ENCODE results near the gene SPAAR. TPM values are rescaled to one million over a fixed set of nuclear protein-coding genes. Genes with fewer than 3 reads are reported as not detected.

The SPAAR gene
- total RNA-seq: 0.18 TPM in 1 of 2 replicates, not detected in the other

GRCh38 chr9:35909274-35909673 lies at the start of gene SPAAR:
Gene SPAAR, plus strand, starts transcription at chr9:35909490. Its CDS starts 974 bp downstream, at chr9:35910464.

GRCh38 chr9:35870351-35870923 lies 38.9 kb upstream of the SPAAR start, which contains the start of gene OR13J1:
Gene OR13J1, minus strand, starts transcription at chr9:35870401. Its CDS starts 0 bp downstream, at chr9:35870401.

GRCh38 chr9:35905912-35906679 lies 3.2 kb upstream of the SPAAR start, which contains the start of gene HRCT1:
Gene HRCT1, plus strand, starts transcription at chr9:35906202. Its CDS starts 86 bp downstream, at chr9:35906288.

GRCh38 chr9:35958104-35958837 lies 49.0 kb downstream of the SPAAR start, which contains the start of gene OR2S2:
Gene OR2S2, minus strand, starts transcription at chr9:35958154. Its CDS starts 56 bp downstream, at chr9:35958098.

Other genes starting within 250 kb of the SPAAR start
- gene ARHGEF39, start 244.3 kb upstream of the SPAAR start, total RNA-seq: 0.09 and 0.28 TPM in 2 replicates
- gene CA9, start 235.6 kb upstream of the SPAAR start, total RNA-seq: 2.0 and 16.1 TPM in 2 replicates
- gene TPM2, start 219.6 kb upstream of the SPAAR start, total RNA-seq: 1,100 and 1,291 TPM in 2 replicates
- 181 and 228 TPM in 2 replicates for gene TLN1, start 177.3 kb upstream of the SPAAR start, total RNA-seq
- 71.5 and 79.1 TPM in 2 replicates for gene CREB3, start 176.8 kb upstream of the SPAAR start, total RNA-seq
- 16.8 and 20.4 TPM in 2 replicates for gene GBA2, start 160.3 kb upstream of the SPAAR start, total RNA-seq
- 10.2 and 11.6 TPM in 2 replicates for gene RGP1, start 160.2 kb upstream of the SPAAR start, total RNA-seq
- not detected in 2 replicates for gene MSMP, start 155.2 kb upstream of the SPAAR start, total RNA-seq
- 15.5 and 22.6 TPM in 2 replicates for gene NPR2, start 117.9 kb upstream of the SPAAR start, total RNA-seq
- 0.71 and 1.2 TPM in 2 replicates for gene SPAG8, start 97.2 kb upstream of the SPAAR start, total RNA-seq
- gene HINT2, start 94.4 kb upstream of the SPAAR start, total RNA-seq: 22.2 and 30.4 TPM in 2 replicates
- not detected in 2 replicates for gene FAM221B, start 80.8 kb upstream of the SPAAR start, total RNA-seq
- gene TMEM8B, start 80.3 kb upstream of the SPAAR start, total RNA-seq: 1.6 and 2.3 TPM in 2 replicates
- gene OR13J1, start 39.1 kb upstream of the SPAAR start, total RNA-seq: not detected in 2 replicates
- gene HRCT1, start 3.3 kb upstream of the SPAAR start, total RNA-seq: 0.14 and 0.28 TPM in 2 replicates
- gene OR2S2, start 48.7 kb downstream of the SPAAR start, total RNA-seq: not detected in 2 replicates
- 47.4 and 67.4 TPM in 2 replicates for gene RECK, start 127.4 kb downstream of the SPAAR start, total RNA-seq
- 43.8 and 47.2 TPM in 2 replicates for gene GLIPR2, start 227.2 kb downstream of the SPAAR start, total RNA-seq

Data from smooth muscle cell of bladder (primary cell).